Measurements from ENCODE around the gene LIG1. TPM values are rescaled to one million over a fixed set of nuclear protein-coding genes. Genes with fewer than 3 reads are reported as not detected.

The LIG1 gene
- total and polyA plus RNA-seq, 9 of the 15 experiments (the other 6 are each of a cell fraction or from before 2014, with no cell fraction given) = 9.6 to 114 (median 71.1) TPM

DNA sequence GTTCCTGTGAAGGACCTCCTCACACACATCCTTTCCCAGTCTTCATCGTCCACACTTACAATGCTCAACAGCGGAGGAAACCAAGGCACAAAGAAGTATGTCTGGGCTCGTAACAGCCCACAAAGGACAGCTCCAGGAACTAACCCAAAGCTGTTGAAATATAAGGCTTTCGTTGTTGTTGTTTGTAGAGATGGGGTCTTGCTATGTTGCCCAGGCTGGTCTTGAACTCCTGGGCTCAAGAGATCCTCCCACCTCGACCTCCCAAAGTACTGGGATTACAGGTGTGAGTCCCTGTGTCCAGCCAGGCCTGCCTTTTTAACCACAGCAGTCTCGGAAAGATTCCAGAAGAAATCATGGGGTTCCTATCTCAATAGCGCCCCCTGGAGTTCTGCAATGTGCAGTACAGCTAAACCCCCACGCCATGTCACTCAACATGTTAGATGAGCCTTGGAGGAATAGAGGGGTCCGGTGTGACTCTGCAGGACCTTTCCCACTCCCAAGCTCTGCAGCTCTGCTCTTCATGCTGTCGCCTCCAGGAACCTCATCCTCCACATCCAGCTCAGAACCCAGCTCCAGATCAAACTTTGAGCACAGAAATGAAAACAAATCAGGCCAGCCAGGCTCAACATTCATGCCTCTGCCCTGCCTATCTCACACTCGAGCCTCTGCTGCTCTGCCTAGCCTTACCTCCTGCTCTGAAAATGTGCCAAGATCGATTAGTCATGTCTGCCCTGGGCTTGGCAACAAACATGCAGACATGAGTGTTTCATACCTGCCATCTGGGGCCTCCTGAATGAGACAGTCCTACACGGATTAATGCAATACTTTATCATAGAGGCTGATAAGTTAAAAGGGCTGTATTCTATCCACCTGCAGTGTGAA lies 67.0 kb downstream of the LIG1 start:
- Histone ChIP-seq H2AFZ (ENCODE audit: low read depth, low read length) (peak overlapping the region; percentile 88), H3K9me3 (replicated peaks; ENCODE audit: control insufficient read depth, insufficient read depth, low read depth, low read length) (no peaks in the 10 kb centered on the region), H3K4me1 (replicated peaks in 1 of 2; ENCODE audit: control insufficient read depth in 2 of 2, insufficient read depth in 2 of 2, low read length in 2 of 2) (peaks cover 0 to 7% of the 10 kb centered on the region in 2 experiments; a peak in 2 of 5 replicates), H3K9me1 (ENCODE audit: control insufficient read depth, insufficient read depth, low read length) (no peaks in the 10 kb centered on the region), H3K27ac (ENCODE audit: extremely low read depth, low read depth, low read length) (no peak overlapping the region), H3K4me2 (ENCODE audit: insufficient read depth, low read length) (peak overlapping the region; percentile 63), H3K4me3 (peak overlapping the region; percentile 20; the same call in 1 of the 2 replicates), H3K27me3 (ENCODE audit: control insufficient read depth in 2 of 2, insufficient read depth in 2 of 2, low read length in 2 of 2) (peaks cover 0 to 3% of the 10 kb centered on the region in 2 experiments; a peak in 3 of 5 replicates), H3K79me2 (ENCODE audit: control insufficient read depth, insufficient read depth, low read length) (no peaks in the 10 kb centered on the region), H3K9ac (ENCODE audit: insufficient read depth in 1 of 2, low read depth in 2 of 2, low read length in 2 of 2) (no peak overlapping the region; a peak in 1 of 4 replicates), H4K20me1 (replicated peaks; ENCODE audit: control insufficient read depth, insufficient read depth, low read length) (no peaks in the 10 kb centered on the region), H3K36me3 (ENCODE audit: control insufficient read depth, insufficient read depth, low read length) (no peaks in the 10 kb centered on the region)
- intact Hi-C loops (cut with micrococcal nuclease) = loop anchor here (10.0 kb wide), 1 partner anchor 192 kb away; no protein-coding TSS in a partner anchor
- FAIRE-seq = peak; percentile 91
- DNase-seq (ENCODE audit: extremely low read depth in 1 of 4, low spot score in 3 of 4) = peak; percentile 71 to 82 (median 80)
- POLR2A ChIA-PET = interaction anchor here (0.7 to 1.0 kb wide), 3 partner anchors 8 to 481 kb away, joined by 3 read pairs; partner anchors contain the start of gene PLA2G4C
- peak; percentile 79 for ATAC-seq
- in situ Hi-C loops (cut with MboI) = loop anchor here (5.0 to 25.0 kb wide), 2 partner anchors 141 to 2009 kb away; no protein-coding TSS in a partner anchor
- no TSS peak for BruUV-seq (replicated peaks)
- CTCF ChIA-PET (ENCODE audit: low intra/inter-chr PET ratio) = interaction anchor here (2.3 kb wide), 1 partner anchor 140 kb away, joined by 20 read pairs; no protein-coding TSS in a partner anchor
- 11% methylated on average over 13 of the region's 13 CpGs for WGBS (ENCODE audit: insufficient coverage, low coverage, missing lambda C conversion rate)
- 0 out of 2 replicates have a peak, but pooled peaks have one; percentile 70 for TF ChIP-seq L3MBTL2 (IDR thresholded peaks at IDR 0.05)
- TF ChIP-seq HLTF (IDR thresholded peaks at IDR 0.05) = peak; percentile 71; the same call in 1 of the 2 replicates
- TF ChIP-seq, protein P1, sequence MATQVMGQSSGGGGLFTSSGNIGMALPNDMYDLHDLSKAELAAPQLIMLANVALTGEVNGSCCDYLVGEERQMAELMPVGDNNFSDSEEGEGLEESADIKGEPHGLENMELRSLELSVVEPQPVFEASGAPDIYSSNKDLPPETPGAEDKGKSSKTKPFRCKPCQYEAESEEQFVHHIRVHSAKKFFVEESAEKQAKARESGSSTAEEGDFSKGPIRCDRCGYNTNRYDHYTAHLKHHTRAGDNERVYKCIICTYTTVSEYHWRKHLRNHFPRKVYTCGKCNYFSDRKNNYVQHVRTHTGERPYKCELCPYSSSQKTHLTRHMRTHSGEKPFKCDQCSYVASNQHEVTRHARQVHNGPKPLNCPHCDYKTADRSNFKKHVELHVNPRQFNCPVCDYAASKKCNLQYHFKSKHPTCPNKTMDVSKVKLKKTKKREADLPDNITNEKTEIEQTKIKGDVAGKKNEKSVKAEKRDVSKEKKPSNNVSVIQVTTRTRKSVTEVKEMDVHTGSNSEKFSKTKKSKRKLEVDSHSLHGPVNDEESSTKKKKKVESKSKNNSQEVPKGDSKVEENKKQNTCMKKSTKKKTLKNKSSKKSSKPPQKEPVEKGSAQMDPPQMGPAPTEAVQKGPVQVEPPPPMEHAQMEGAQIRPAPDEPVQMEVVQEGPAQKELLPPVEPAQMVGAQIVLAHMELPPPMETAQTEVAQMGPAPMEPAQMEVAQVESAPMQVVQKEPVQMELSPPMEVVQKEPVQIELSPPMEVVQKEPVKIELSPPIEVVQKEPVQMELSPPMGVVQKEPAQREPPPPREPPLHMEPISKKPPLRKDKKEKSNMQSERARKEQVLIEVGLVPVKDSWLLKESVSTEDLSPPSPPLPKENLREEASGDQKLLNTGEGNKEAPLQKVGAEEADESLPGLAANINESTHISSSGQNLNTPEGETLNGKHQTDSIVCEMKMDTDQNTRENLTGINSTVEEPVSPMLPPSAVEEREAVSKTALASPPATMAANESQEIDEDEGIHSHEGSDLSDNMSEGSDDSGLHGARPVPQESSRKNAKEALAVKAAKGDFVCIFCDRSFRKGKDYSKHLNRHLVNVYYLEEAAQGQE (IDR thresholded peaks at IDR 0.05; ENCODE audit: borderline replicate concordance) = peak; percentile 84
- TF ChIP-seq, protein P1 (CRISPR knock-in tag; IDR thresholded peaks at IDR 0.05; ENCODE audit: low read depth) = no peak
- peak; percentile 51 for TF ChIP-seq CC2D1A (IDR thresholded peaks at IDR 0.05)
- TF ChIP-seq CBX3 (IDR thresholded peaks at IDR 0.05; ENCODE audit: borderline replicate concordance in 1 of 2, low read length in 2 of 2) = peak in 1 of 2 experiments; percentile 89; a peak in 2 of 3 replicates
- peak; percentile 94 for TF ChIP-seq ZNF121 (CRISPR knock-in tag; conservative IDR thresholded peaks at IDR 0.05)
- TF ChIP-seq, protein P2, sequence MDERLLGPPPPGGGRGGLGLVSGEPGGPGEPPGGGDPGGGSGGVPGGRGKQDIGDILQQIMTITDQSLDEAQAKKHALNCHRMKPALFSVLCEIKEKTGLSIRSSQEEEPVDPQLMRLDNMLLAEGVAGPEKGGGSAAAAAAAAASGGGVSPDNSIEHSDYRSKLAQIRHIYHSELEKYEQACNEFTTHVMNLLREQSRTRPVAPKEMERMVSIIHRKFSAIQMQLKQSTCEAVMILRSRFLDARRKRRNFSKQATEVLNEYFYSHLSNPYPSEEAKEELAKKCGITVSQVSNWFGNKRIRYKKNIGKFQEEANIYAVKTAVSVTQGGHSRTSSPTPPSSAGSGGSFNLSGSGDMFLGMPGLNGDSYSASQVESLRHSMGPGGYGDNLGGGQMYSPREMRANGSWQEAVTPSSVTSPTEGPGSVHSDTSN (CRISPR knock-in tag; IDR thresholded peaks at IDR 0.05; ENCODE audit: low read depth) = peak; percentile 71
- TF ChIP-seq, protein P2 (tag; conservative IDR thresholded peaks at IDR 0.05; ENCODE audit: low read depth) = peak; percentile 85

Data from K562 (cell line).